ENCODE measurements around the gene GMPR.

GMPR gene

DNA sequence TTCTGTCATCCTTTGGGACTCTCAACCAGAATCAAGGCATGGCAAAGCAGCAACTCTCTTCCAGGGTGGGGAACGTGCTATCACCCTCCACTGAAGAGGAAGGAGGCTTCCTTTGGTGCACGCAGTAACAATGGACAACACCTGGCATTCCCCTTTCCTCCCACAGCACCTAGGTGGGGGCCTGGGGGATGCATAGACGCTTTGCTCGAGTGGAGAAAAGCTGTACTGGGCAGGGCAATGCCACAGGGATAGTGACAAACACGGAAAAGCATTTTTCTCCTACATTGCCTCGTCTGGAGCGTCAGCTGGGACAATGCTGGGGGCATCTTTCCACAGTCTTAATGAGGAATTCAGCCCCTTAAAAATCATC lies 82.9 kb downstream of the GMPR start:
- DNase-seq (ENCODE audit: extremely low read depth, low read depth), result no peak
- TF ChIP-seq, protein P1, sequence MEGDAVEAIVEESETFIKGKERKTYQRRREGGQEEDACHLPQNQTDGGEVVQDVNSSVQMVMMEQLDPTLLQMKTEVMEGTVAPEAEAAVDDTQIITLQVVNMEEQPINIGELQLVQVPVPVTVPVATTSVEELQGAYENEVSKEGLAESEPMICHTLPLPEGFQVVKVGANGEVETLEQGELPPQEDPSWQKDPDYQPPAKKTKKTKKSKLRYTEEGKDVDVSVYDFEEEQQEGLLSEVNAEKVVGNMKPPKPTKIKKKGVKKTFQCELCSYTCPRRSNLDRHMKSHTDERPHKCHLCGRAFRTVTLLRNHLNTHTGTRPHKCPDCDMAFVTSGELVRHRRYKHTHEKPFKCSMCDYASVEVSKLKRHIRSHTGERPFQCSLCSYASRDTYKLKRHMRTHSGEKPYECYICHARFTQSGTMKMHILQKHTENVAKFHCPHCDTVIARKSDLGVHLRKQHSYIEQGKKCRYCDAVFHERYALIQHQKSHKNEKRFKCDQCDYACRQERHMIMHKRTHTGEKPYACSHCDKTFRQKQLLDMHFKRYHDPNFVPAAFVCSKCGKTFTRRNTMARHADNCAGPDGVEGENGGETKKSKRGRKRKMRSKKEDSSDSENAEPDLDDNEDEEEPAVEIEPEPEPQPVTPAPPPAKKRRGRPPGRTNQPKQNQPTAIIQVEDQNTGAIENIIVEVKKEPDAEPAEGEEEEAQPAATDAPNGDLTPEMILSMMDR (IDR thresholded peaks at IDR 0.05; ENCODE audit: low read depth, low read length), result no peak

DNA sequence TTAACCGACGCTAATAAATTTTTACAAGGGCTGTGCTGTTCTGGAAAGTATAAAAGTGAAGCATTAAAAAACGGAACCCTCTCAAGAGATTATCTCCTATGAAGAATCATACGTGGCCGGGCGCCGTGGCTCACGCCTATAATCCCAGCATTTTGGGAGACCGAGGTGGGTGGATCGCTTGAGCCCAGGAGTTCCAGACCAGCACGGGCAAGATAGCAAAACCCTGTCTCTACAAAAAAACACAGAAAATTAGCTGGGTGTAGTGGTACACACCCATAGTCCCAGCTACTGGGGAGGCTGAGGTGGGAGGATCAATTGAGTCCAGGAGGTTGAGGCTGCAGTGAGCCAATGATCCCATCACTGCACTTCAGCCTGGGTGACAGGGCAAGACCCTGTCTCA lies 83.4 kb downstream of the GMPR start:
- DNase-seq (ENCODE audit: extremely low read depth, low read depth), result no peak
- TF ChIP-seq, protein P1 (IDR thresholded peaks at IDR 0.05; ENCODE audit: low read depth, low read length), result no peak

GRCh38 chr6:16322666-16323312 lies 84.4 kb downstream of the GMPR start:
- DNase-seq (ENCODE audit: extremely low read depth, low read depth), result no peak
- TF ChIP-seq, protein P1 (IDR thresholded peaks at IDR 0.05; ENCODE audit: low read depth, low read length), result no peak

DNA sequence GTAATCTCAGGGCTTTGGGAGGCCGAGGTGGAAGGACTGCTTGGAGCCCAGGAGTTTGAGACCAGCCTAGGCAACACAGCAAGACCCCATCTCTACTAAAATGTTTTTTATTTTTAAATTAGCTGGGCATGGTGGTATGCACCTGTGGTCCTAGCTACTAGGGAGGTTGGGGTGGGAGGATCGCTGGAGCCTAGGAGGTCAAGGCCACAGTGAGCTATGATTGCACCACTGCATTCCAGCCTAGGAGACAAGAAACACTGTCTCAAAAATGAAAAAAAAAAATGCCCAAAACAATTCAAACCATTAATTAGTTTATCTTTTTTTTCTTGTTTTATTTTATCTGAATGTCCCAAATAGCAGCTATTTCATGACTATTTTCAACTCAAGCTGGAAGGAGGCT lies 85.8 kb downstream of the GMPR start:
- DNase-seq (ENCODE audit: extremely low read depth, low read depth), result no peak
- TF ChIP-seq, protein P1 (IDR thresholded peaks at IDR 0.05; ENCODE audit: low read depth, low read length), result no peak

- TF ChIP-seq, protein P1 (IDR thresholded peaks at IDR 0.05; ENCODE audit: low read depth, low read length), result no peak
- DNase-seq (ENCODE audit: extremely low read depth, low read depth), result no peak
Measured at GRCh38 chr6:16324606-16325225, 86.3 kb downstream of the GMPR start.

- TF ChIP-seq, protein P1 (IDR thresholded peaks at IDR 0.05; ENCODE audit: low read depth, low read length), result no peak
Measured at GRCh38 chr6:16326531-16326930, 88.1 kb downstream of the GMPR start.

GRCh38 chr6:16326971-16327776 lies 88.8 kb downstream of the GMPR start:
- TF ChIP-seq, protein P1 (IDR thresholded peaks at IDR 0.05; ENCODE audit: low read depth, low read length), result no peak
- DNase-seq (ENCODE audit: extremely low read depth, low read depth), result no peak

More at GRCh38 chr6:16326531-16326930, 88.1 kb downstream of the GMPR start:
- no peak for DNase-seq (ENCODE audit: extremely low read depth, low read depth)
